ENCODE results near the gene TRERF1. TPM values are rescaled to one million over a fixed set of nuclear protein-coding genes. Genes with fewer than 3 reads are reported as not detected.

TRERF1 gene
- total RNA-seq, 1 experiment from 2014 or later: 14.5 TPM

GRCh38 chr6:42453031-42453653, 1.4 kb upstream of the TRERF1 start:
- H3K9me2 ChIP-seq (ENCODE audit: insufficient read depth): no peaks in the 10 kb centered on the region
- BruUV-seq (replicated peaks): no TSS peak
- H4K20me1 ChIP-seq (ENCODE audit: insufficient read depth): no peaks in the 10 kb centered on the region
- TF ChIP-seq EZH2 (IDR thresholded peaks at IDR 0.05; ENCODE audit: low read depth) (no peak), CTCF (conservative IDR thresholded peaks at IDR 0.05) (no peak)
- peak overlapping the region; percentile 87 for H2AFZ ChIP-seq
- H3K27ac ChIP-seq: peak overlapping the region; percentile 69
- H3K79me2 ChIP-seq (ENCODE audit: low read depth): peaks cover 32% of the 10 kb centered on the region
- peak overlapping the region; percentile 83 for H3K4me2 ChIP-seq
- ChIA-PET POLR2A (ENCODE audit: unreplicated experiment) (interaction anchor here (0.6 to 0.9 kb wide), 3 partner anchors 259 to 492 kb away, joined by 6 to 16 read pairs (median 6); no protein-coding TSS in a partner anchor), CTCF (interaction anchor here (0.7 to 1.4 kb wide), 3 partner anchors 78 to 653 kb away, joined by 3 to 8 read pairs (median 4); no protein-coding TSS in a partner anchor)
- peak overlapping the region; percentile 77 for H3K4me3 ChIP-seq
- no peaks in the 10 kb centered on the region for H3K36me3 ChIP-seq (ENCODE audit: low read depth)
- intact Hi-C loops (cut with micrococcal nuclease; ENCODE audit: unreplicated experiment): loop anchor here (2.0 to 5.0 kb wide), 4 partner anchors 79 to 236 kb away; partner anchors contain the start of gene MRPS10
- H3K9me3 ChIP-seq (ENCODE audit: insufficient read depth, low read depth): no peaks in the 10 kb centered on the region
- H3K27me3 ChIP-seq (ENCODE audit: insufficient read depth, low read depth): no peaks in the 10 kb centered on the region
- peaks cover 19% of the 10 kb centered on the region for H3K4me1 ChIP-seq (replicated peaks; ENCODE audit: insufficient read depth)
- peak; percentile 75 to 88 for DNase-seq
- peaks cover 6% of the 10 kb centered on the region; the same call in 1 of the 2 replicates for H3F3A ChIP-seq (ENCODE audit: insufficient read depth, low read depth)

DNA sequence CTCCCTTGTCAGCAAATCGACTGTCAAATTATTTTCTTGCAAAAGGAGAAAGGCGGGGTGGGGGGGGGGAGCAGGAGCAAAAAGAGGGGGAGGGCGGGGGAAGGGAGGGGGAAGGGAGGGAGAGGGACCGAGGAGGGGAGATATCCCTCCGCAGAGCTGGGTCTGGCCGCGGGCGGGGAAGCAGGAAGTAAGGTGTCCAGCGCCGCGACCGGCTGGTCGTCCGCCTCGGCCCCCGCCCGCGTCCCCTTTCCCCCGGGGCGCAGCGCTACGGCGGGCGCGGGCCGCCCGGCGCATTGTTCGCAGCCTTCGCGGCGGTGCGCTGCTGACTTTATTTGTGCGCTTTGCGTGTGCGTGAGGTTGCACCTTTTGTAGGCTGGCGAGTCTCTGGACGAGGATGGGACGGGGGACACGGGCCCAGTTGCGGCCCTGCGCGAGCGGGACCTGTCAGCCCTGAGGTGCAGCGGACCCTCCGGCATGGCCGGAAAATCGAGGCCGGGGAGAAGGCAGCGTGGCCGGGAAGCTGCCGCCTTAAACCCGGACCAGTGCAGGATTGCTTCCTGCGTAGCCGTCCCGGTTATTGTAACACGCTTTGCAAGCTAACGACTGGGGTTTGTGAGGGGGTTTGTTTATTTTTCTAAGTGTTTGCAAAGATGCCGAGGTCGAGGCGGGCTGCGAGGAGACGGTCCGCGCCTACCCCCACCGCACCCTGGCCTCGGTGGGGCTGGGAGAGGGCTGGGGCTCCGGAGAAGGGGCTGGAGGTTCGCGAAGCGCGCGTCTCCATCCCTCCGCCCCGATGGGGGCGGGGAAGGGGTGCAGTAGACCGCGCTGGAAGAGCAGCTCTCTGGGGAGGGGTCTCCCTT, 675 bp upstream of the TRERF1 start:
- Histone ChIP-seq H3K9me2 (ENCODE audit: insufficient read depth) (no peaks in the 10 kb centered on the region), H3K27ac (peak overlapping the region; percentile 69), H3K36me3 (ENCODE audit: low read depth) (no peaks in the 10 kb centered on the region), H3K9me3 (ENCODE audit: insufficient read depth, low read depth) (no peaks in the 10 kb centered on the region), H3K27me3 (ENCODE audit: insufficient read depth, low read depth) (no peaks in the 10 kb centered on the region), H4K20me1 (ENCODE audit: insufficient read depth) (no peaks in the 10 kb centered on the region), H3K4me1 (replicated peaks; ENCODE audit: insufficient read depth) (peaks cover 19% of the 10 kb centered on the region), H3K4me3 (peak overlapping the region; percentile 77), H2AFZ (peak overlapping the region; percentile 87), H3K79me2 (ENCODE audit: low read depth) (peaks cover 39% of the 10 kb centered on the region), H3F3A (ENCODE audit: insufficient read depth, low read depth) (peaks cover 6% of the 10 kb centered on the region; the same call in 1 of the 2 replicates), H3K4me2 (peak overlapping the region; percentile 99)
- ChIA-PET POLR2A (ENCODE audit: unreplicated experiment) (interaction anchor here (0.6 to 1.1 kb wide), 15 partner anchors 10 to 491 kb away, joined by 3 to 27 read pairs (median 8); partner anchors contain the start of gene C6orf132), CTCF (interaction anchor here (0.7 to 1.2 kb wide), 2 partner anchors 79 to 654 kb away, joined by 3 to 8 read pairs; no protein-coding TSS in a partner anchor)
- BruUV-seq (replicated peaks): TSS peak; percentile 51
- intact Hi-C loops (cut with micrococcal nuclease; ENCODE audit: unreplicated experiment): loop anchor here (2.0 to 5.0 kb wide), 4 partner anchors 80 to 236 kb away; partner anchors contain the start of gene MRPS10
- TF ChIP-seq EZH2 (IDR thresholded peaks at IDR 0.05; ENCODE audit: low read depth) (no peak), CTCF (conservative IDR thresholded peaks at IDR 0.05) (no peak)
- peak; percentile 68 to 73 for DNase-seq
